Measurements from ENCODE around the gene INTS6L.

INTS6L gene

DNA sequence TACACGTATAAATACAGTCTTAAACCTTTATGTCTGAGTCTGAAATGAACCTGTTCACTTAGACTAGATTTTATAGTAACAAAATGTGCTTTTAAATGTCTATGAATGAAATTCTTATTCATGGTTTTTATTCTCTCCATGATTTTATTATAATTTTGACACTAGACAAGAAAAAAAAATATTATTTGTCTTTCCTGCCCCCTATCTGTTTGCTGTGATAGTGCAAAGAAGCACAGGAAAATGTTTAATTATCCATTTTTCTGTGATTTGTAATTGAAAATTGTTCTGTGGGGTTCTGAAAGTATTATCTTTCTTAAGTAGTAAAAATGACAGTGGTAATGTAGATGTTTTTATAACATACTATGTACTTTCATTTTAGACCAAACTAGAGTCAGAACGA lies 52.0 kb downstream of the INTS6L start:
- no peak overlapping the region for H3K4me3 ChIP-seq (ENCODE audit: low read length in 2 of 2)
- no peaks in the 10 kb centered on the region for H3K79me1 ChIP-seq (ENCODE audit: low read depth, low read length)
- no peak overlapping the region for H2BK5ac ChIP-seq (ENCODE audit: low read length)
- no peak overlapping the region for H2AK5ac ChIP-seq (ENCODE audit: low read depth, low read length)
- H3K14ac ChIP-seq (ENCODE audit: low read length): no peak overlapping the region
- no peak overlapping the region for H3K27ac ChIP-seq (replicated peaks; ENCODE audit: low read length)
- H3K27me3 ChIP-seq (ENCODE audit: control insufficient read depth in 3 of 3, insufficient read depth in 3 of 3, low read depth in 1 of 3, low read length in 3 of 3): no peaks in the 10 kb centered on the region
- H3K18ac ChIP-seq (ENCODE audit: low read length): no peak overlapping the region
- H3K4me1 ChIP-seq (ENCODE audit: control insufficient read depth in 2 of 2, insufficient read depth in 1 of 2, low read depth in 1 of 2, low read length in 2 of 2): no peaks in the 10 kb centered on the region
- DNase-seq (ENCODE audit: low spot score): no peak
- H3K36me3 ChIP-seq (replicated peaks in 1 of 2; ENCODE audit: control insufficient read depth in 2 of 2, insufficient read depth in 2 of 2, low read length in 2 of 2): peaks cover 0 to 33% of the 10 kb centered on the region in 2 donors
- no peak overlapping the region for H4K91ac ChIP-seq (ENCODE audit: low read depth, low read length, poor library complexity)
- H3K23ac ChIP-seq (ENCODE audit: low read depth, low read length, poor library complexity): no peak overlapping the region
- H3K9ac ChIP-seq (ENCODE audit: low read depth, low read length, poor library complexity): no peak overlapping the region
- no peak overlapping the region for H3K4ac ChIP-seq (ENCODE audit: low read length)
- H3K9me3 ChIP-seq (replicated peaks in 1 of 2; ENCODE audit: control insufficient read depth in 2 of 2, insufficient read depth in 1 of 2, low read depth in 1 of 2, low read length in 2 of 2): no peaks in the 10 kb centered on the region
- no peak overlapping the region for H2BK12ac ChIP-seq (ENCODE audit: low read length)
- no peak overlapping the region for H2AFZ ChIP-seq (ENCODE audit: low read length)
- H2BK15ac ChIP-seq (ENCODE audit: low read length): no peak overlapping the region
- no CpG with 5 or more reads among the region's 2 CpGs for WGBS, 2 donors (ENCODE audit: extremely low coverage in 2 of 2, insufficient read length in 2 of 2, insufficient replicate concordance in 1 of 2)
- no peak overlapping the region for H4K8ac ChIP-seq (ENCODE audit: low read depth, low read length)
- no peak overlapping the region for H3K4me2 ChIP-seq (ENCODE audit: insufficient read depth, low read length, poor library complexity, severe bottlenecking)
- no peak overlapping the region for H2BK120ac ChIP-seq (ENCODE audit: low read depth, low read length)

DNA sequence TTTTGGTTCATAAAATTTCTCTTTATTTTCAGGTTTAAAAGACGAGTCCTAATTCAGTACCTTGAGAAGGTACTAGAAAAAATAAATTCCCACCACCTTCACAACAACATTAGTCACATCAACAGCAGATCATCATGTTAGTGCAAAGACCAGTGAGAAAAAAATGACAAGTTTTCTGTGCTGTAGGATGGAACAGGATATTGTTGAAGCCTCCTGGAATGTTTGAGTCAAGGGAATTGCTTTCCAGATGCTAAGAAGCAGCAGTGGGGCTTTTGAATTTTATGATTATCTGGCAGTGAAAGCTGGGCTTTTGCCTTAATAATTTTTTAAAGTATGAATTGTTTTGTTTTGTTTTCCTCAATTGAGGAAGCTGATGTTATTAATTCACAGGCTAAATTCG lies 61.0 kb downstream of the INTS6L start:
- no peak overlapping the region for H3K4me2 ChIP-seq (ENCODE audit: insufficient read depth, low read length, poor library complexity, severe bottlenecking)
- no peak overlapping the region for H3K23ac ChIP-seq (ENCODE audit: low read depth, low read length, poor library complexity)
- no peak overlapping the region for H2AFZ ChIP-seq (ENCODE audit: low read length)
- no peak overlapping the region for H2BK12ac ChIP-seq (ENCODE audit: low read length)
- H3K4me3 ChIP-seq (ENCODE audit: low read length in 2 of 2): no peak overlapping the region
- H3K27me3 ChIP-seq (ENCODE audit: control insufficient read depth in 3 of 3, insufficient read depth in 3 of 3, low read depth in 1 of 3, low read length in 3 of 3): no peaks in the 10 kb centered on the region
- DNase-seq (ENCODE audit: low spot score): no peak
- no peak overlapping the region for H2AK5ac ChIP-seq (ENCODE audit: low read depth, low read length)
- H2BK120ac ChIP-seq (ENCODE audit: low read depth, low read length): no peak overlapping the region
- H3K36me3 ChIP-seq (replicated peaks in 1 of 2; ENCODE audit: control insufficient read depth in 2 of 2, insufficient read depth in 2 of 2, low read length in 2 of 2): peaks cover 3 to 47% of the 10 kb centered on the region in 2 donors
- no peaks in the 10 kb centered on the region for H3K4me1 ChIP-seq (ENCODE audit: control insufficient read depth in 2 of 2, insufficient read depth in 1 of 2, low read depth in 1 of 2, low read length in 2 of 2)
- WGBS, 2 donors (ENCODE audit: extremely low coverage in 2 of 2, insufficient read length in 2 of 2, insufficient replicate concordance in 1 of 2): no CpG with 5 or more reads among the region's 2 CpGs
- no peak overlapping the region for H3K18ac ChIP-seq (ENCODE audit: low read length)
- H3K4ac ChIP-seq (ENCODE audit: low read length): no peak overlapping the region
- no peak overlapping the region for H3K14ac ChIP-seq (ENCODE audit: low read length)
- no peak overlapping the region for H2BK15ac ChIP-seq (ENCODE audit: low read length)
- H3K9me3 ChIP-seq (replicated peaks in 1 of 2; ENCODE audit: control insufficient read depth in 2 of 2, insufficient read depth in 1 of 2, low read depth in 1 of 2, low read length in 2 of 2): no peaks in the 10 kb centered on the region
- no peaks in the 10 kb centered on the region for H3K79me1 ChIP-seq (ENCODE audit: low read depth, low read length)
- no peak overlapping the region for H4K8ac ChIP-seq (ENCODE audit: low read depth, low read length)
- H3K9ac ChIP-seq (ENCODE audit: low read depth, low read length, poor library complexity): no peak overlapping the region
- no peak overlapping the region for H2BK5ac ChIP-seq (ENCODE audit: low read length)
- H3K27ac ChIP-seq (replicated peaks; ENCODE audit: low read length): no peak overlapping the region
- H4K91ac ChIP-seq (ENCODE audit: low read depth, low read length, poor library complexity): no peak overlapping the region

DNA sequence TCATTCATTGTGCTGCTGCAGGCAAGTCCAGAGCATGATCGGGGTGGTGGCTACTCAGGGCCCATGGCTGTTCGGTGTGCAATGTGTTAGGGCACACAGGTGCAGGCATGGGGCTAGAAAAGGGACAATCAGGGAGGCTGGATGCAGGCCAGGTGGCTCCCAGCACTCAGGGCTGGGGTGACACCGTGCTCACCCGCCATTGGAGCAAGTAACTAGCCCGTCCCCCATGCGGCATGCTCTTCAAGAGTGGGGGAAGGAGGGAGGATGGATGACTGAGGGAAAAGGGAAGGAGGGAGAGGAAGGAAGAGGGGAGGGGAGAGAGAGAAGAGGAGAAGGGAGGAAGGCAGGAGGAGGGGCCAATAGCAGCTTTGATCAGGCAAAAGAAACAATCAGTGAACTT lies 64.7 kb downstream of the INTS6L start:
- no CpG with 5 or more reads among the region's 6 CpGs for WGBS, 2 donors (ENCODE audit: extremely low coverage in 2 of 2, insufficient read length in 2 of 2, insufficient replicate concordance in 1 of 2)
- H3K4me1 ChIP-seq (ENCODE audit: control insufficient read depth in 2 of 2, insufficient read depth in 1 of 2, low read depth in 1 of 2, low read length in 2 of 2): no peaks in the 10 kb centered on the region
- H3K9me3 ChIP-seq (replicated peaks in 1 of 2; ENCODE audit: control insufficient read depth in 2 of 2, insufficient read depth in 1 of 2, low read depth in 1 of 2, low read length in 2 of 2): no peaks in the 10 kb centered on the region
- H3K27ac ChIP-seq (replicated peaks; ENCODE audit: low read length): no peak overlapping the region
- H3K23ac ChIP-seq (ENCODE audit: low read depth, low read length, poor library complexity): no peak overlapping the region
- H3K14ac ChIP-seq (ENCODE audit: low read length): no peak overlapping the region
- no peak for DNase-seq (ENCODE audit: low spot score)
- no peak overlapping the region for H2BK5ac ChIP-seq (ENCODE audit: low read length)
- H2AFZ ChIP-seq (ENCODE audit: low read length): no peak overlapping the region
- H2AK5ac ChIP-seq (ENCODE audit: low read depth, low read length): no peak overlapping the region
- no peak overlapping the region for H3K18ac ChIP-seq (ENCODE audit: low read length)
- no peaks in the 10 kb centered on the region for H3K79me1 ChIP-seq (ENCODE audit: low read depth, low read length)
- H4K8ac ChIP-seq (ENCODE audit: low read depth, low read length): no peak overlapping the region
- no peak overlapping the region for H2BK15ac ChIP-seq (ENCODE audit: low read length)
- H2BK12ac ChIP-seq (ENCODE audit: low read length): no peak overlapping the region
- H3K4ac ChIP-seq (ENCODE audit: low read length): no peak overlapping the region
- H3K4me3 ChIP-seq (ENCODE audit: low read length in 2 of 2): no peak overlapping the region
- H3K27me3 ChIP-seq (ENCODE audit: control insufficient read depth in 3 of 3, insufficient read depth in 3 of 3, low read depth in 1 of 3, low read length in 3 of 3): no peaks in the 10 kb centered on the region
- H2BK120ac ChIP-seq (ENCODE audit: low read depth, low read length): no peak overlapping the region
- H3K4me2 ChIP-seq (ENCODE audit: insufficient read depth, low read length, poor library complexity, severe bottlenecking): no peak overlapping the region
- peaks cover 0 to 15% of the 10 kb centered on the region in 2 donors for H3K36me3 ChIP-seq (replicated peaks in 1 of 2; ENCODE audit: control insufficient read depth in 2 of 2, insufficient read depth in 2 of 2, low read length in 2 of 2)
- no peak overlapping the region for H3K9ac ChIP-seq (ENCODE audit: low read depth, low read length, poor library complexity)
- H4K91ac ChIP-seq (ENCODE audit: low read depth, low read length, poor library complexity): no peak overlapping the region

DNA sequence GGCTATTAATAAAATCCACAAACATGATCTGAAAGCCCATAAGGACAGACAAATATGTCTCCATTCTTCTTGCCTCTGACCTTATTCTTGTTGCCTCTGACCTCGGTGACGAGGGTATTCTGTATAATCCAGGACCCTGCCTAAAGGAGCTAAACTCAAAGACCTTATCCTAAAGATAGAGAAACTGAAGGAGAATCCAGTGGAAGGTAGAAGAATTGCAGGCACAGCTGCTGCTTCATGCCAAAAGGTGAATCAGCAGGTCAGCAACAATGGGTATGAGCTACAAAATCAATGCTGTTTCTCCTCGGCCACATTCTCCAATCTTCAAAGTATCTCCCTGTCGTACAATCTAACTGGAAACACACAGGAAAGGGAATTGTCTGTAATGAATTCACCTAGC lies 71.4 kb downstream of the INTS6L start:
- no peak overlapping the region for H3K4me3 ChIP-seq (ENCODE audit: low read length in 2 of 2)
- H2AK5ac ChIP-seq (ENCODE audit: low read depth, low read length): no peak overlapping the region
- no peaks in the 10 kb centered on the region for H3K27me3 ChIP-seq (ENCODE audit: control insufficient read depth in 3 of 3, insufficient read depth in 3 of 3, low read depth in 1 of 3, low read length in 3 of 3)
- H3K14ac ChIP-seq (ENCODE audit: low read length): no peak overlapping the region
- H3K36me3 ChIP-seq (replicated peaks in 1 of 2; ENCODE audit: control insufficient read depth in 2 of 2, insufficient read depth in 2 of 2, low read length in 2 of 2): no peaks in the 10 kb centered on the region
- no peak overlapping the region for H3K18ac ChIP-seq (ENCODE audit: low read length)
- no peaks in the 10 kb centered on the region for H3K4me1 ChIP-seq (ENCODE audit: control insufficient read depth in 2 of 2, insufficient read depth in 1 of 2, low read depth in 1 of 2, low read length in 2 of 2)
- WGBS, 2 donors (ENCODE audit: extremely low coverage in 2 of 2, insufficient read length in 2 of 2, insufficient replicate concordance in 1 of 2): no CpG with 5 or more reads among the region's 4 CpGs
- H3K4me2 ChIP-seq (ENCODE audit: insufficient read depth, low read length, poor library complexity, severe bottlenecking): no peak overlapping the region
- H3K9ac ChIP-seq (ENCODE audit: low read depth, low read length, poor library complexity): no peak overlapping the region
- H2BK120ac ChIP-seq (ENCODE audit: low read depth, low read length): no peak overlapping the region
- H3K23ac ChIP-seq (ENCODE audit: low read depth, low read length, poor library complexity): no peak overlapping the region
- no peak overlapping the region for H2AFZ ChIP-seq (ENCODE audit: low read length)
- no peak overlapping the region for H4K8ac ChIP-seq (ENCODE audit: low read depth, low read length)
- no peak for DNase-seq (ENCODE audit: low spot score)
- no peak overlapping the region for H2BK5ac ChIP-seq (ENCODE audit: low read length)
- H3K79me1 ChIP-seq (ENCODE audit: low read depth, low read length): no peaks in the 10 kb centered on the region
- H3K27ac ChIP-seq (replicated peaks; ENCODE audit: low read length): no peak overlapping the region
- H2BK15ac ChIP-seq (ENCODE audit: low read length): no peak overlapping the region
- no peak overlapping the region for H2BK12ac ChIP-seq (ENCODE audit: low read length)
- no peak overlapping the region for H4K91ac ChIP-seq (ENCODE audit: low read depth, low read length, poor library complexity)
- no peak overlapping the region for H3K4ac ChIP-seq (ENCODE audit: low read length)
- no peaks in the 10 kb centered on the region for H3K9me3 ChIP-seq (replicated peaks in 1 of 2; ENCODE audit: control insufficient read depth in 2 of 2, insufficient read depth in 1 of 2, low read depth in 1 of 2, low read length in 2 of 2)
